OCI-LY7 (cell line): ENCODE measurements around the gene MAP3K1.

ENCODE experiments used
- EZH2phosphoT487 ChIP-seq: fragments of 200-600 bp; sonication (generic); IDR thresholded peaks from 2 replicates; pipeline ENCODE4 v1.6.1; 2018; ENCODE audit warnings: low read depth, borderline replicate concordance, mild to moderate bottlenecking, mixed run types, antibody characterized with exemption, low read length, moderate library complexity, mixed read lengths
- TF ChIP-seq, protein P1 (sequence below): fragments of 200-600 bp; sonication (generic); conservative IDR thresholded peaks from 2 replicates; pipeline ENCODE4 v1.5.1; 2014; ENCODE audit warnings: mild to moderate bottlenecking, antibody characterized with exemption, low read length, moderate library complexity, mixed read lengths

DNA sequence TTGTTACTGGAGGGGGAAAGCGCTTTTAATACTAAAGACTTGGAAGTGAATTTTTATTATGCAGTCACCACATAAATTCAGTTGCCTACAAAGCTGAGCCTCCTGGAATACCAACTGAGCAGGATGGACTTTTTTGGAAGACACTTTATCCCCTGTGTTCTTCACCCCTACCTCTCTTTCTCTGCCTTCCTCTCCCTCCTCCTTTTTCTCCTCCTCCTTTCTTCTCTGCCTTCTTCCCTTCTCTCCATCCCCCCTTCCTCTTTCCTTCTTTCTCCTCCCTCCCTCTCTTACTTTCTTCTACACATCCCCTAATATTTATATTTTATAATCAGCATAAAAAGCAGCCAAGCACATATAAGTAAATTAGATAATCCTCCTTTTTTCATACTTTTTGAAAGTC lies 39.6 kb downstream of the MAP3K1 start:
- TF ChIP-seq, protein P1, sequence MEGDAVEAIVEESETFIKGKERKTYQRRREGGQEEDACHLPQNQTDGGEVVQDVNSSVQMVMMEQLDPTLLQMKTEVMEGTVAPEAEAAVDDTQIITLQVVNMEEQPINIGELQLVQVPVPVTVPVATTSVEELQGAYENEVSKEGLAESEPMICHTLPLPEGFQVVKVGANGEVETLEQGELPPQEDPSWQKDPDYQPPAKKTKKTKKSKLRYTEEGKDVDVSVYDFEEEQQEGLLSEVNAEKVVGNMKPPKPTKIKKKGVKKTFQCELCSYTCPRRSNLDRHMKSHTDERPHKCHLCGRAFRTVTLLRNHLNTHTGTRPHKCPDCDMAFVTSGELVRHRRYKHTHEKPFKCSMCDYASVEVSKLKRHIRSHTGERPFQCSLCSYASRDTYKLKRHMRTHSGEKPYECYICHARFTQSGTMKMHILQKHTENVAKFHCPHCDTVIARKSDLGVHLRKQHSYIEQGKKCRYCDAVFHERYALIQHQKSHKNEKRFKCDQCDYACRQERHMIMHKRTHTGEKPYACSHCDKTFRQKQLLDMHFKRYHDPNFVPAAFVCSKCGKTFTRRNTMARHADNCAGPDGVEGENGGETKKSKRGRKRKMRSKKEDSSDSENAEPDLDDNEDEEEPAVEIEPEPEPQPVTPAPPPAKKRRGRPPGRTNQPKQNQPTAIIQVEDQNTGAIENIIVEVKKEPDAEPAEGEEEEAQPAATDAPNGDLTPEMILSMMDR, result no peak
- no peak for TF ChIP-seq EZH2phosphoT487
